SH-SY5Y (cell line): ENCODE data around the gene VIPAS39.

ENCODE experiments used
- GATA2 ChIP-seq: IDR thresholded peaks from 2 replicates; pipeline ENCODE4 v1.6.1; 2011; ENCODE audit warnings: mild to moderate bottlenecking, low read depth, low read length
- GATA3 ChIP-seq: IDR thresholded peaks from 2 replicates; pipeline ENCODE4 v1.6.1; 2011; ENCODE audit warnings: low read depth, mild to moderate bottlenecking, low read length, moderate library complexity

GRCh38 chr14:77469539-77469938 is 12.1 kb upstream of the VIPAS39 start:
- TF ChIP-seq GATA2 (no peak), GATA3 (no peak)
